CD4-positive, alpha-beta T cell treated with Interferon alpha-2 for 1 hour (primary cell): ENCODE data around the gene GGA3.
"Not testable (repeated sequence)": the region's sequence is repeated elsewhere in the genome, so short reads cannot be mapped to it uniquely, and the experiment has no call there.

Source experiments
- DNase-seq, 2 donors: peaks; one replicate each; pipeline ENCODE4 v3.0.0-alpha.2; 2020 to 2022

GGA3 gene

DNA sequence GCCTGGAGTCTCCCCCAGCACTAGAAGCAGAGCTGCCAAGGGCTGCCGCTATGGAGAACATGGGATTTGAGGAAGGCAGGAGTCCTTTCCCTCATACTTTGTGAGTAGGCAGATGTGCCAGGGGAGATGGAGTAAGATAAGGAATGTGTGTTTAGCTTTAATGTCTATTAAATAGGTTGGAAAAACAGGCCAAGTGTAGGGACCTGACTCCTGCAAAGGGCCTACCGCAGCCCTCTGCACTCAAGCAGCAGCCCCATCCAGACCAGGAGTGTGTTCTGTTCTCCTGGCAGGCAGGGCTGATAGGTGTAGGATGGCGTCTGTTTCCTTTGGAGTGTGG is 11.4 kb upstream of the GGA3 start:
- DNase-seq = no peak

DNA sequence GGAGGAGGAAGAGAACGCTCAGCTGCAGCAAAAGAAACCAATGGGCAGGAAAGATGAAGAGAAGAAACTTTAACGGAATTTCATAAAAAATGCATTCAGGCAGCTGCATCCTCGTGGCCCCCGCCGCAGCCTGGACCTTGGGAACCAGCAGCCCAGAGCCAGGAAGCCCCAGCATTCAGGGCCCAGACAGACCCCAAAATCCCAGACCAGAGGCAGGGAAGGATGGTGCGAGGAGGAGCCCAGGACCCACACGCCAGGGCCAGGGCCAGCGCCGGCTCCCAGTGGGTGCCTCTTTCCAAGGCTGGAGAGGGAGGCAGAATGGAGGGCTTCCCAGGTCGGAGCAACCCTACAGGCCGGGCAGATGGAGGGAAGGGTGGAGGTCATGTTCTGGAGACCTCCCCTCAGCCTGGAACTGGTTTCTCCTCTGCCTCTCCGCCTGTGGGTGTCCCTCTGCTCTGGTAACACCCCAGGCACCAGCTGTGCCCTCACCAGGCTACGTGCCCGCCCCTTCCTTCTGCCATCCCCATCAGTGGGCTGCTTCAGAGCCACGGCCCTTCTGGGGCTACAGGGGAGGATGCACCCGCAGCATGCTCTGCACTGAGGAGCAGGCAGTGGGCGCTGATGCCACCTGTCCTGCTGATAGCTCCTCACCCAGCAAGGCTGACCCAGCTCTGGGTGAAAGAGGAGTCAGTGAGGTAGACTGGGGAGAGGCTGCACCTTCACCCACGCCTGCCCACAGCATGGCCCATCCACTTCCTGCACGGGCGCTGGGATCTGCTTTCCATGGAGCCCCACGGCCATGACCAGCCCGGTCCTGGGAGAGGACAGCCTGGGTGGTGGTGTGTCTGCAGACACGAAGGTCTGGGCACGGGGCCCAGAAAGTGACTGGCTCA is 10.8 kb upstream of the GGA3 start:
- DNase-seq = no peak

DNA sequence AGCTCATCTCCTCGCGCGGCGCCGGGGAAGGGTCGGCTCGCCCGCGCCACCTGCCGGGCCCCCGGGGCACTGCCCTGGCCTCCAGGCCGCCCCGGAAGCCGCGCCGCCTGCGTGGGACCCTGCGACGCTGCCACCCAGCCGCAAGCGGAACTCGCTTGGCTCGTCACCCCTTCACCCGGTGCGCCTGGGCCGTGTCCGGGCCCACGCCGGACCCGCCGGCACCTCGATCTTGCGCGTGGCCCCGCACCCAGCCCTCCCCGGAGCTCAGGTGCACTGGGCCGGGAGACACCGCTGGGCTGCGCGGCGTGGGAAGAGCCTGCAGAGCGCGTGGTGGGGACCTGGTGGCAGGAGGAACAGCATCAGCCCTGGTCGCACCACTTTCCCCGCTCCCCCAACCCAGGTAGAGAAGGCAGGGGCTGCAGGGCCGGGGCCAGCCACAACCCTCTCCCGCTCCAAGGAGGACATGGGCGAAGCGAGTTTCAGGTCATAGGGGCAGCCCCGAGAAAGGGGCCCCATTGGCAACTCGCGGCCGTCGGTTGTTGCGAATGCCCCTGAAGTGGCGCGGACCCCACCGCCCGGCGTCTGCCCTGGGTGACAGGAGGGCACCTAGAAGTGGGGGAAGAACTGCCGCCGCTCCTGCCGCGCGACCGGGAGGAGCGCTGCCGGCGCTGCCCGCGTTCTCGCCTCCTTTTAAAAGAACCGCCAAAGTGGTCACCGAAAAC is 10.0 kb upstream of the GGA3 start:
- DNase-seq = peak; percentile 86 to 91

- no peak for DNase-seq
Measured at GRCh38 chr17:75270966-75271232, 9.5 kb upstream of the GGA3 start, which contains the start of gene MIF4GD. TSS of gene MIF4GD (minus strand) at chr17:75271231. CDS start at chr17:75270195, 1,036 bp downstream.

DNA sequence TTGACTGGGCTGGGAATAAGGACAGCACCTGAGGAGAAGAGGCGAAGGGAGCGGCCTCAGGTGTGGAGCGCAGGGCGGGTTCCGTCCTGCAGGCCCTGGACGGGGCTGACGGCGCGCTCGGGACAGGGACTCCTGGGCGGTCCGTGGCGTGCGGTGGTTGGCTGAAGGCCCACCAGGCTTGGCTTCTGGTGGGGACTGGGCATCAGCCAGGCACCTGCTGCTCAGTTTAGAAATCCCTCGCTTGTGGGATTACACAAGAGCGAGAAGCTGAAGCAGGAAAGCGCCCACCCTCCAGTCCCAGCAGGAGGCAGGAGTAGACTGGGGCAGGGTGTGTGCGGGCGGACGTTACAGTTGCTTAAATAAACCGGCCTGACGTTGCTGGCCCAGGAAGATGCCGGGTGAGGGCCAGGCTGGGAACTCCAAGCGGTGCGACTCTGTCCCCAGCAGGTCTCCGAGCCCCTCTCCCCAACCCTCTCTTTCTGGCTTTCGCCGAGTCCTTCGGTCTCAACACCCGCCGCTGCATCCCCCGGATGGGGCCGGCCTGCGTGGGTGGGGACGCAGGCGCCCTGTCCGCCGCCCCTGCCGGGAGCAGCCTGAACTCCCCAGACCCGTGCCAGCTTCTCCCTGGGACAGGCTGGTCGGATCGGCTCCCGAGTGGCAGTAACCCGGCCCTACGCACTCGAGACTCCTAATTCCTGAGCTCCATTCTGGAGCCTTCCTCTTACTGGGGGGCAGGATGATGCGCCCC is 9.0 kb upstream of the GGA3 start:
- peak; percentile 43 to 53 for DNase-seq

DNA sequence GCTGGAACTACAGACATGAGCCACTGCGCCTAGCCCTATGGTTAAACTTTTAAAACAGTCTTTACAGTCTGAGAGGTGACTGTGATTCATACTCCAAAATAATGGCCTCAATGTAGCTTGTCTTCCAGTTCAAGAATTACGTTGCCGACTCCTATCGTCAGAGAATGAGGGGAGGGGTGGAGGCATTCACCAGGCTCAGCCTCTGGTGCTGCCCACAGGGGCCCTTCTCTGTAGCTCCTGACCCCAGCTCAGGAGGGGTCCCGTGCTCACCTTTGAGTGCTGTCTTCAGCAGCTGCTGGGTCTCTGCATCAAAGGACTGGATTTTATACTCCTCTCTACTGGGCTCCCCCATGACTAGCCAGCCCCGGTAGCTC is 8.4 kb upstream of the GGA3 start:
- DNase-seq = no peak

GRCh38 chr17:75267411-75268232 is 6.2 kb upstream of the GGA3 start:
- no peak for DNase-seq

- no peak for DNase-seq
Measured at GRCh38 chr17:75267153-75267410, 5.7 kb upstream of the GGA3 start.

- no peak for DNase-seq
Measured at GRCh38 chr17:75266316-75267152, 5.1 kb upstream of the GGA3 start.

DNA sequence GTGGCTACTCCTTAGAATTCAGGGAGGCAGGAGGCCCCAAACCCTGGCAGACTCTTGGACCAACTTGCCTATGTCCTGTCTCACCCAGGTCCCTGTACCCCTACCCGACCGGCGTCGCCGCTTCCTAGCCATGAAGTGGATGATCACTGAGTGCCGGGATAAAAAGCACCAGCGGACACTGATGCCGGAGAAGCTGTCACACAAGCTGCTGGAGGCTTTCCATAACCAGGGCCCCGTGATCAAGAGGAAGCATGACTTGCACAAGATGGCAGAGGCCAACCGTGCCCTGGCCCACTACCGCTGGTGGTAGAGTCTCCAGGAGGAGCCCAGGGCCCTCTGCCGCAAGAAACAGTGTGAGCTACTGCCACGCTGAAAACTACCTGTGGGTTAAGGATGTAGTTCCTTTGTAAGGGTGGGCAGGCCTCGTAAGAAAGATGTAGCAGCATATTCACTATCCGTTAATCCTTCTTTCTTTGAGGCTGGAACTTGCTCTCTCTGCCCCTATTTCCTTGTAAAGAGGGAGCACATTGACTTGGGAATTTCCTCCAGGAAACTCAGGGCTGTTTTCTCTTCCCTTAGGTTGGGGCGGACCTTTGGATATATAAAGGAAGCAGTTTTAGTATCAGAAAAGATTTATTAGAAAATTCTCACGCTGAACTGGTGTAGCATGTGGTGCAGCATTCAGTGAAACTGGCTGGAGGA is 4.4 kb upstream of the GGA3 start:
- DNase-seq = no peak

DNA sequence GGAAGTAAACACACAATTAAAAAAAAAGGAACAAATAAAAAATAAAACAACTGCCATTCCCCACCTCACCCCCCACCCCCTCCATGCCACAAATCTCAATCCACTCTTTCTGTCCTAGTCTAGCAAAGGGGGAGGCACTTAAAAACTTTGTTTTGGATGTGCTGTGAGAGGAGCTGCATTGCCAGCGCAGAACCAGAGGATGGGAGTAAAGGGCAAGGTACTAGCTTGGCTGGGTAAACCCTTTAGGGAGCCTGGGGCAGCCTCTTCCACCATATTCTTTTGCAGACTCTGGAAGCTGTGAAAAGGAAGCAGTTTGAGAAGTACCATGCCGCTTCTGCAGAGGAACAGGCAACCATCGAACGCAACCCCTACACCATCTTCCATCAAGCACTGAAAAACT is 1.6 kb upstream of the GGA3 start:
- no peak for DNase-seq

- no peak for DNase-seq
Measured at GRCh38 chr17:75262112-75262606, 753 bp upstream of the GGA3 start.

DNA sequence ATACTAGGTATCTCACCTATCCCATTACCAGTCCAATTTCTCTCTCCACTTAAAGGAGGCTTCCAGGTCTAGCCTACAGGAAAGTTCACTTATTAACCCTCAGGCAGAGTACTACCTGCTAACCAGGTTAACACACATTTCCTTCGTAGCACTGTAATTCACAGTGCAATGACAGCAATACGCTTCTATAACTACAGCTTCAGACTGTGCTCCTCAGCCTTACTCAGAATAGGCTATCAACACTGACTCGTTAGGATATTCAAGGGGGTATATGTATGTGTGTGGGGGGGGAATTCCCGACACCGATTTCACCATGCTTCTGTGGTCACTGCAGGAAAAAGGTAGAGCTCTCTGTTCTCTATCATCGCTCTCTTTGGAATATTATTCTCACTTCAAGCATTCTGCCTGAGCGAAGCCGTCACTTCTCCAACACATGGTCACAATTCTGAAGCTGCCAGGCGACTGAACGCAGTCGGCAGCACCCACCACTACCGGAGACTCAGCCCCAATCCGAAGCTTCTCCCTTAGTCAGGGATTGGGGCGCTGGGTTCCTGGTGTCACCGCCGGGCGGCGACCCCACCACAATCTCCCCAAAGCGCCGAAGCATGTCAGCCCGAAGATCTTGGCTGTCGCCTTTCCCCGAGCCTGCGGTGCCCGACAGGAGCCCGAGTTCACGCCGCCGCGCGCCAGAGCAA is 618 bp downstream of the GGA3 start:
- DNase-seq = peak; percentile 33 to 73

DNA sequence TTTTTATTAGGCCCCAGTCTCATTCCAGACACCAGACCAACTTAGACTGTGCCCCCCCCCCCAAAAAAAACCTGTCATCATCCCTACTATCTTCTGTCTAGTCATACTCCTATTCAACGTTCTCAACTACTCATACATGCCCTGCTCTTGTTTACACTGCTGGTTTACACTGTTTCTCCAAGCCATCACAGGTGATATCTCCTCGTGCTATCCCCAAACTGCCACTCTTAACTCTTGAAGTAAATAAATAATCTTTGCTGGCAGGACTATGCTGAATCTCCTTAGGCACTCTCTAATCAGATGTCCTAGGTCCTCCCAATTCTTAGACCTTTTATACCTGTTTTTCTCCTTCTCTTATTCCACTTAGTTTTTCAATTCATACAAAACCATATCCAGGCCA is 4.2 kb downstream of the GGA3 start:
- DNase-seq = not testable (repeated sequence)

- not testable (repeated sequence) for DNase-seq
Measured at GRCh38 chr17:75255954-75256698, 5.3 kb downstream of the GGA3 start.

DNA sequence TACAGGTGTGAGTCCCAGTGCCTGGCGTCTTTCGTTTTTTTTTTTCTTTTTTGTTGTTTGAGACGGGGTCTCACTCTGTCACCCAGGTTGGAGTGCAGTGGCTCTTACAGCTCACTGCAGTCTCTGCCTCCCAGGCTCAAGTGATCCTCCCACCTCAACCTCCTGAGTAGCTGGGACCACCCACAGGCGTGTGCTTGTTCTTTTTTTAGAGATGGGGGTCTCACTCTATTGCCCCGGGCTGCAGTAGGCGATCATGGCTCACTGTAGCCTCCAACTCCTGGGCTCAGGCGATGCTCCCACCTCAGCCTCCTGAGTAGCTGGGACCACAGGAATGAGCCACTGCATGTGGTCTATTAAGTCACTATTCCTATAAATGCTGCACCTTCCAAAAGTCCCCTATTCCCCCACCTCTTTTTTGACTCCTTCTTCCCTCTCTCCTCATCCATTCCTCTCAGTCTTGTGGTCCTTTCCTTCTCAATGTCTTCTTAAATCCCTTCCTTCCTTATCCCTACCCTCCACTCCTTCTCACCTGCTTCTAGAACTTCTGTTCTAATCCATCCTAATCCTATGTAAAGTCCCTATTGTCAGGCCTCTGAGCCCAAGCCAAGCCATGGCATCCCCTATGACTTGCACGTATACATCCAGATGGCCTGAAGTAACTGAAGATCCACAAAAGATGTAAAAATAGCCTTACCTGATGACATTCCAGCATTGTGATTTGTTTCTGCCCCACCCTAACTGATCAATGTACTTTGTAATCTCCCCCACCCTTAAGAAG is 9.2 kb downstream of the GGA3 start:
- no peak for DNase-seq

DNA sequence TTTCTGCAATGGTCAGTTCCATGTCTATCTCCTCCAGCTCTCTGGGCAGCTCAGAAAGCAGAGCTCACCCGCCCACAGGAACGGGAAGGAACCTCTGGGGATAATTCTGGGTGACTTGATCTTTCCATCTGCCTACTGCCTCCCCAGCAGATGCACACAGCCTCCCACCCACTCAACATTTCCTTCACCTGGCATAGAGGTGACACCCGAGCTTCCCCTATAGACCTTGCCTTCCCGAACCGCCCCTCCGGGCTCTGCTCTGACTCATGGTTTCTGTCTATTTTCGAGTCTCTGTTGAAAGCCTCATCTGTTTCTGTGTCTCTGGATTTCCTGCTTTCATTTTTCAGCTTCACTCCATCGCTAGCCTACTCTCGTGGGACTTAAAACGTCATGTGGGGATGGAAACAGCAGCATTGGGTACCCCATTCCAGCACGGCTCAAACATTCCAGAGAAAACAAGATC is 11.4 kb downstream of the GGA3 start:
- peak in 1 of 2 donors; percentile 58 for DNase-seq

GRCh38 chr17:75249564-75249963 is 11.8 kb downstream of the GGA3 start:
- DNase-seq = no peak

- DNase-seq = no peak
Measured at GRCh38 chr17:75246404-75246803, 15.0 kb downstream of the GGA3 start.
